Measurements from ENCODE around the gene ACAP3.

GRCh38 chr1:1330366-1331067, 22.8 kb upstream of the ACAP3 start:
- no peak for TF ChIP-seq CTCF (IDR thresholded peaks at IDR 0.05 in 8 of 11, conservative IDR thresholded peaks at IDR 0.05 in 3 of 11)
- peak in 2 of 3 donors; percentile 14 to 34 for TF ChIP-seq POLR2AphosphoS5 (IDR thresholded peaks at IDR 0.05)
- no peak for TF ChIP-seq POLR2A (IDR thresholded peaks at IDR 0.05)
